CD14-positive monocyte (primary cell): Measurements from ENCODE around the gene SPAG9. TPM values are rescaled to one million over a fixed set of nuclear protein-coding genes. Genes with fewer than 3 reads are reported as not detected.
"Not testable (repeated sequence)": the region's sequence is repeated elsewhere in the genome, so short reads cannot be mapped to it uniquely, and the experiment has no call there.

Source experiments
- DNase-seq, 3 donors: peaks; one replicate each; pipeline ENCODE4 v3.0.0-alpha.2; 2011 to 2022
- H2AFZ ChIP-seq: 2 replicates; pipeline ENCODE4 v1.6.0; 2012; ENCODE audit warnings: mild to moderate bottlenecking, low read depth, low read length, inconsistent platforms; ENCODE audit not compliant: insufficient read depth, poor library complexity, severe bottlenecking
- H3K27ac ChIP-seq, 2 donors: 1 replicate in 1 of 2; 2 replicates in 1 of 2; pipeline ENCODE4 v1.5.1; 2012 to 2013; ENCODE audit warnings: low read length in 2 of 2, control low read depth in 1 of 2, inconsistent platforms in 1 of 2, low read depth in 1 of 2, mild to moderate bottlenecking in 1 of 2
- H3K27me3 ChIP-seq, 2 donors: one replicate each; pipeline versions ENCODE4 v1.6.0 to v1.6.1; 2011 to 2013; ENCODE audit warnings: low read length in 2 of 2; ENCODE audit not compliant: control insufficient read depth in 2 of 2, insufficient read depth in 2 of 2
- H3K36me3 ChIP-seq, 2 donors: replicated peaks in 1 of 2; 1 replicate in 1 of 2; 2 replicates in 1 of 2; pipeline versions ENCODE4 v1.5.1 to v1.6.1; 2012 to 2013; ENCODE audit warnings: low read length in 2 of 2, control low read depth in 1 of 2, inconsistent platforms in 1 of 2, mild to moderate bottlenecking in 1 of 2; ENCODE audit not compliant: insufficient read depth in 2 of 2, control insufficient read depth in 1 of 2
- H3K4me1 ChIP-seq, 2 donors: 1 replicate in 1 of 2; 2 replicates in 1 of 2; pipeline versions ENCODE4 v1.5.1 to v1.6.1; 2012 to 2013; ENCODE audit warnings: low read length in 2 of 2, control low read depth in 1 of 2, inconsistent platforms in 1 of 2, mild to moderate bottlenecking in 1 of 2, moderate library complexity in 1 of 2; ENCODE audit not compliant: insufficient read depth in 2 of 2, control insufficient read depth in 1 of 2
- H3K4me2 ChIP-seq: replicated peaks from 2 replicates; pipeline ENCODE3; 2012; ENCODE audit warnings: low read length, moderate library complexity, mild to moderate bottlenecking; ENCODE audit not compliant: poor library complexity, severe bottlenecking; ENCODE audit errors: extremely low read depth
- H3K4me3 ChIP-seq, 3 experiments: fragments of 200-600 bp in 1 of 3; sonication (generic) in 1 of 3; replicated peaks in 1 of 3; 1 replicate in 2 of 3; 2 replicates in 1 of 3; pipeline ENCODE4 v1.5.1; 2011 to 2013; ENCODE audit warnings: low read length in 3 of 3, mild to moderate bottlenecking in 3 of 3, control low read depth in 2 of 3, low read depth in 2 of 3, inconsistent platforms in 1 of 3, moderate library complexity in 1 of 3
- H3K79me2 ChIP-seq: 2 replicates; pipeline ENCODE4 v1.6.0; 2012; ENCODE audit warnings: mild to moderate bottlenecking, control low read depth, inconsistent platforms, low read length, moderate library complexity; ENCODE audit not compliant: insufficient read depth
- H3K9ac ChIP-seq: 2 replicates; pipeline ENCODE4 v1.6.0; 2017; ENCODE audit warnings: low read length, mild to moderate bottlenecking; ENCODE audit not compliant: insufficient read depth, poor library complexity, severe bottlenecking
- H3K9me3 ChIP-seq, 2 donors: replicated peaks in 1 of 2; 1 replicate in 1 of 2; 2 replicates in 1 of 2; pipeline versions ENCODE4 v1.5.1 to v1.6.1; 2012 to 2013; ENCODE audit warnings: low read length in 2 of 2, control low read depth in 1 of 2; ENCODE audit not compliant: control insufficient read depth in 1 of 2, insufficient read depth in 1 of 2
- H4K20me1 ChIP-seq: 2 replicates; pipeline ENCODE4 v1.6.0; 2012; ENCODE audit warnings: mild to moderate bottlenecking, low read length, control low read depth, moderate library complexity; ENCODE audit not compliant: insufficient read depth
- H3K27ac Mint-ChIP-seq, 7 donors: one replicate each; pipeline ENCODE4 v1.8.0; 2020; ENCODE audit warnings: mild to moderate bottlenecking in 7 of 7, mixed read lengths in 7 of 7, moderate library complexity in 6 of 7, inconsistent platforms in 2 of 7
- H3K27me3 Mint-ChIP-seq, 3 donors: one replicate each; pipeline ENCODE4 v1.8.0; 2021 to 2022; ENCODE audit warnings: low read depth in 3 of 3, mild to moderate bottlenecking in 3 of 3, mixed read lengths in 3 of 3, moderate library complexity in 3 of 3, inconsistent platforms in 1 of 3
- H3K36me3 Mint-ChIP-seq, 2 donors: one replicate each; pipeline ENCODE4 v1.8.0; 2020; ENCODE audit warnings: mixed read lengths in 2 of 2, inconsistent platforms in 1 of 2, mild to moderate bottlenecking in 1 of 2
- H3K4me1 Mint-ChIP-seq: one replicate; pipeline ENCODE4 v1.8.0; 2020; ENCODE audit warnings: mild to moderate bottlenecking, mixed read lengths
- H3K4me3 Mint-ChIP-seq, 2 donors: one replicate each; pipeline ENCODE4 v1.8.0; 2020; ENCODE audit warnings: mild to moderate bottlenecking in 2 of 2, mixed read lengths in 2 of 2, moderate library complexity in 1 of 2
- H3K9me3 Mint-ChIP-seq, 7 donors: one replicate each; pipeline ENCODE4 v1.8.0; 2020 to 2022; ENCODE audit warnings: mixed read lengths in 7 of 7, mild to moderate bottlenecking in 6 of 7, moderate library complexity in 6 of 7, inconsistent platforms in 2 of 7
- CTCF ChIP-seq: fragments of 200-600 bp; IDR thresholded peaks from one replicate; pipeline ENCODE4 v1.8.0; 2022; ENCODE audit warnings: antibody characterized with exemption, mild to moderate bottlenecking
- WGBS: methylation state at CpG from one replicate; pipeline ENCODE4 v1.1.5; 2013; ENCODE audit warnings: missing lambda C conversion rate; ENCODE audit not compliant: insufficient coverage; 5-methylcytosine and 5-hydroxymethylcytosine counted together
- intact Hi-C, 2 donors: fragments of 100-400 bp; cut with micrococcal nuclease; formaldehyde crosslinking; loops; one replicate each; pipeline versions ENCODE4 v1.15.0 to v1.15.1; 2023
- polyA plus RNA-seq, 3 donors: library from polyadenylated mRNA; depleted of rRNA in 1 of 3; unstranded in 2 of 3; stranded (reverse) in 1 of 3; fragments of 300-500 nt in 2 of 3; fragments of >200 nt in 1 of 3; fragmentation: Illumina TruSeq in 2 of 3; gene quantifications; 1 replicate in 2 of 3; 2 replicates in 1 of 3; pipeline ENCODE4 v1.2.3, GENCODE V29; 2012 to 2021

The SPAG9 gene
- polyA plus RNA-seq, 3 donors: 4.9 to 33.1 (median 8.5) TPM

GRCh38 chr17:51112303-51113222 is 8.1 kb downstream of the SPAG9 start:
- peak; percentile 71 to 80 (median 72) for DNase-seq

GRCh38 chr17:51107778-51108177 is 12.9 kb downstream of the SPAG9 start:
- Mint-ChIP-seq H3K36me3 (peaks cover 7 to 28% of the 10 kb centered on the region in 2 donors), H3K4me3 (no peak overlapping the region), H3K9me3 (no peaks in the 10 kb centered on the region), H3K4me1 (peaks cover 15% of the 10 kb centered on the region), H3K27ac (peak overlapping the region in 1 of 7 donors; percentile 68), H3K27me3 (peaks cover 0 to 2% (median 0%) of the 10 kb centered on the region in 3 donors)
- no peak overlapping the region for H3K9ac ChIP-seq
- H3K36me3 ChIP-seq: peaks cover 2 to 8% of the 10 kb centered on the region in 2 donors
- peaks cover 8 to 10% of the 10 kb centered on the region in 2 donors for H3K4me1 ChIP-seq
- no peak for TF ChIP-seq CTCF
- H2AFZ ChIP-seq: no peak overlapping the region
- H3K79me2 ChIP-seq: peaks cover 97% of the 10 kb centered on the region
- no peaks in the 10 kb centered on the region for H3K27me3 ChIP-seq
- H4K20me1 ChIP-seq: peaks cover 93% of the 10 kb centered on the region
- H3K9me3 ChIP-seq: no peaks in the 10 kb centered on the region
- WGBS: no CpG with 5 or more reads among the region's 1 CpG
- no peak overlapping the region for H3K27ac ChIP-seq
- no peak overlapping the region for H3K4me3 ChIP-seq
- no peak for DNase-seq
- intact Hi-C loops: no loop called here
- H3K4me2 ChIP-seq: no peak overlapping the region

More at GRCh38 chr17:51112303-51113222, 8.1 kb downstream of the SPAG9 start:
- intact Hi-C loops: loop anchor here in 1 of 2 donors (5.0 to 10.0 kb wide), 2 partner anchors 40 to 48 kb away; partner anchors contain the start of gene NME1
- H3K4me3 Mint-ChIP-seq, H3K9me3 Mint-ChIP-seq, H3K9me3 ChIP-seq, H3K27me3 ChIP-seq, H2AFZ ChIP-seq, H3K9ac ChIP-seq, H3K36me3 ChIP-seq, H3K27me3 Mint-ChIP-seq: not testable (repeated sequence)
- peak overlapping the region; percentile 39 for H3K4me2 ChIP-seq
- H3K36me3 Mint-ChIP-seq: peaks cover 9 to 34% of the 10 kb centered on the region in 2 donors
- 75% methylated on average over 4 of the region's 16 CpGs for WGBS
- H3K4me1 ChIP-seq: peaks cover 13 to 16% of the 10 kb centered on the region in 2 donors
- H3K4me1 Mint-ChIP-seq: peaks cover 42% of the 10 kb centered on the region
- H4K20me1 ChIP-seq: peaks cover 98% of the 10 kb centered on the region
- peak overlapping the region; percentile 48 to 54 for H3K27ac ChIP-seq
- H3K27ac Mint-ChIP-seq: peak overlapping the region in 6 of 7 donors; percentile 54 to 85 (median 72)
- H3K79me2 ChIP-seq: peaks cover 100% of the 10 kb centered on the region
- H3K4me3 ChIP-seq: peak overlapping the region in 1 of 3 experiments; percentile 14
